Stimulated activated naive CD4-positive, alpha-beta T cell (primary cell): Measurements from ENCODE around the gene WFDC1.

Experiments
- DNase-seq, 6 experiments: peaks; one replicate each; lab custom pipeline; 2025; lab: John Stamatoyannopoulos, UW

The WFDC1 gene

GRCh38 chr16:84351630-84352029 is 57.0 kb downstream of the WFDC1 start:
- DNase-seq: no peak

GRCh38 chr16:84354306-84354705 is 59.6 kb downstream of the WFDC1 start:
- no peak for DNase-seq

- DNase-seq: no peak
Observed at GRCh38 chr16:84355149-84355548, 60.5 kb downstream of the WFDC1 start.

- no peak for DNase-seq
Observed at GRCh38 chr16:84356176-84356575, 61.5 kb downstream of the WFDC1 start.

- DNase-seq: no peak
Observed at GRCh38 chr16:84356591-84357116, 62.0 kb downstream of the WFDC1 start.

GRCh38 chr16:84357191-84357651 is 62.5 kb downstream of the WFDC1 start:
- DNase-seq: no peak

- DNase-seq: no peak
Observed at GRCh38 chr16:84358601-84359295, 64.1 kb downstream of the WFDC1 start.

- DNase-seq: no peak
Observed at GRCh38 chr16:84359326-84359725, 64.6 kb downstream of the WFDC1 start.

- peak in 4 of 6 experiments; percentile 25 to 45 (median 38) for DNase-seq
Observed at GRCh38 chr16:84360170-84360569, 65.5 kb downstream of the WFDC1 start.

GRCh38 chr16:84360748-84361147 is 66.1 kb downstream of the WFDC1 start:
- DNase-seq: no peak

GRCh38 chr16:84361546-84361945 is 66.9 kb downstream of the WFDC1 start:
- no peak for DNase-seq

- no peak for DNase-seq
Observed at GRCh38 chr16:84362471-84362941, 67.8 kb downstream of the WFDC1 start.

GRCh38 chr16:84366208-84366607 is 71.5 kb downstream of the WFDC1 start:
- DNase-seq: no peak

- no peak for DNase-seq
Observed at GRCh38 chr16:84367297-84367680, 72.6 kb downstream of the WFDC1 start.

GRCh38 chr16:84367750-84368307 is 73.2 kb downstream of the WFDC1 start:
- no peak for DNase-seq

- no peak for DNase-seq
Observed at GRCh38 chr16:84368308-84368996, 73.8 kb downstream of the WFDC1 start, which contains the start of gene ATP2C2. TSS of gene ATP2C2 (plus strand) at chr16:84368538. CDS start at chr16:84368616, 78 bp downstream.

GRCh38 chr16:84369105-84369504 is 74.4 kb downstream of the WFDC1 start:
- DNase-seq: no peak

- no peak for DNase-seq
Observed at GRCh38 chr16:84369938-84370627, 75.4 kb downstream of the WFDC1 start.

- no peak for DNase-seq
Observed at GRCh38 chr16:84370723-84371552, 76.3 kb downstream of the WFDC1 start.

GRCh38 chr16:84371553-84371865 is 76.8 kb downstream of the WFDC1 start:
- DNase-seq: no peak

GRCh38 chr16:84373907-84374489 is 79.3 kb downstream of the WFDC1 start:
- DNase-seq: no peak
